H9 (cell line): ENCODE results near the gene CCDC190. TPM values are rescaled to one million over a fixed set of nuclear protein-coding genes. Genes with fewer than 3 reads are reported as not detected.
A peak's percentile ranks its signal among the peaks of the same experiment; 100 is the strongest.

Experiments
- DNase-seq: peaks from one replicate; pipeline ENCODE4 v3.0.0-alpha.2; 2017
- H2AFZ ChIP-seq: one replicate; pipeline ENCODE4 v1.6.1; 2013; ENCODE audit warnings: mild to moderate bottlenecking, low read length, control low read depth, moderate library complexity
- H2AK5ac ChIP-seq: 2 replicates; pipeline ENCODE4 v1.6.1; 2013; ENCODE audit warnings: low read length, control low read depth, mixed read lengths; ENCODE audit not compliant: insufficient read length
- H2BK120ac ChIP-seq: one replicate; pipeline ENCODE4 v1.6.1; 2013; ENCODE audit warnings: low read depth, mild to moderate bottlenecking, low read length, control low read depth, inconsistent platforms; ENCODE audit not compliant: poor library complexity, severe bottlenecking
- H2BK12ac ChIP-seq: 2 replicates; pipeline ENCODE4 v1.6.1; 2013; ENCODE audit warnings: low read length, control low read depth, mixed read lengths, low read depth; ENCODE audit not compliant: insufficient read length
- H2BK15ac ChIP-seq: 2 replicates; pipeline ENCODE4 v1.6.1; 2013; ENCODE audit warnings: low read depth, low read length, control low read depth
- H2BK20ac ChIP-seq: one replicate; pipeline ENCODE4 v1.6.1; 2013; ENCODE audit warnings: low read depth, mild to moderate bottlenecking, low read length, control low read depth, inconsistent platforms; ENCODE audit not compliant: poor library complexity, severe bottlenecking
- H2BK5ac ChIP-seq: 2 replicates; pipeline ENCODE4 v1.6.1; 2013; ENCODE audit warnings: low read length, control low read depth, mixed read lengths; ENCODE audit not compliant: insufficient read length
- H3K14ac ChIP-seq: 2 replicates; pipeline ENCODE4 v1.6.1; 2013; ENCODE audit warnings: low read length, control low read depth; ENCODE audit not compliant: insufficient read depth
- H3K18ac ChIP-seq: 2 replicates; pipeline ENCODE4 v1.6.1; 2013; ENCODE audit warnings: low read depth, mild to moderate bottlenecking, mixed read lengths, low read length, control low read depth; ENCODE audit not compliant: insufficient read length
- H3K23ac ChIP-seq: 2 replicates; pipeline ENCODE4 v1.6.1; 2013; ENCODE audit warnings: low read length, control low read depth, mixed read lengths, low read depth; ENCODE audit not compliant: insufficient read length
- H3K23me2 ChIP-seq: 2 replicates; pipeline ENCODE4 v1.6.1; 2013; ENCODE audit warnings: low read depth, mild to moderate bottlenecking, mixed read lengths, low read length, control low read depth; ENCODE audit not compliant: insufficient read length, poor library complexity, severe bottlenecking
- H3K27ac ChIP-seq: 2 replicates; pipeline ENCODE4 v1.5.1; 2013; ENCODE audit warnings: low read length, control low read depth, mixed read lengths, low read depth; ENCODE audit not compliant: insufficient read length
- H3K27me3 ChIP-seq: 2 replicates; pipeline ENCODE4 v1.6.1; 2013; ENCODE audit warnings: low read length, control low read depth, inconsistent platforms; ENCODE audit not compliant: insufficient read depth
- H3K4ac ChIP-seq: 2 replicates; pipeline ENCODE4 v1.6.1; 2013; ENCODE audit warnings: low read depth, mild to moderate bottlenecking, control low read depth, inconsistent platforms, low read length, moderate library complexity
- H3K4me1 ChIP-seq: 2 replicates; pipeline ENCODE4 v1.6.1; 2013; ENCODE audit warnings: low read length, control low read depth, inconsistent platforms; ENCODE audit not compliant: insufficient read depth
- H3K4me2 ChIP-seq: 2 replicates; pipeline ENCODE4 v1.6.1; 2013; ENCODE audit warnings: low read length, control low read depth, mixed read lengths; ENCODE audit not compliant: insufficient read length, insufficient read depth
- H3K56ac ChIP-seq: 2 replicates; pipeline ENCODE4 v1.6.1; 2013; ENCODE audit warnings: low read depth, mild to moderate bottlenecking, mixed read lengths, low read length, control low read depth; ENCODE audit not compliant: insufficient read length
- H3K79me1 ChIP-seq: 2 replicates; pipeline ENCODE4 v1.6.1; 2013; ENCODE audit warnings: low read depth, mild to moderate bottlenecking, moderate library complexity, low read length, control low read depth, inconsistent platforms; ENCODE audit not compliant: insufficient read depth, poor library complexity, severe bottlenecking
- H3K79me2 ChIP-seq: 2 replicates; pipeline ENCODE4 v1.6.1; 2013; ENCODE audit warnings: low read length, control low read depth, inconsistent platforms; ENCODE audit not compliant: insufficient read depth
- H3K9ac ChIP-seq: 2 replicates; pipeline ENCODE4 v1.6.1; 2013; ENCODE audit warnings: low read length, control low read depth, mixed read lengths; ENCODE audit not compliant: insufficient read length; ENCODE audit errors: extremely low read depth
- H3K9me3 ChIP-seq: one replicate; pipeline ENCODE4 v1.6.1; 2013; ENCODE audit warnings: low read depth, low read length, inconsistent platforms; ENCODE audit not compliant: control insufficient read depth
- H3T11ph ChIP-seq: one replicate; pipeline ENCODE4 v1.6.1; 2013; ENCODE audit warnings: mild to moderate bottlenecking, low read length, control low read depth, inconsistent platforms
- H4K20me1 ChIP-seq: one replicate; pipeline ENCODE4 v1.6.1; 2013; ENCODE audit not compliant: control insufficient read depth, insufficient read length, insufficient read depth
- H4K5ac ChIP-seq: 2 replicates; pipeline ENCODE4 v1.6.1; 2013; ENCODE audit warnings: low read depth, mild to moderate bottlenecking, mixed read lengths, low read length, control low read depth; ENCODE audit not compliant: insufficient read length
- H4K8ac ChIP-seq: replicated peaks from 2 replicates; pipeline ENCODE4 v1.6.1; 2013; ENCODE audit warnings: low read length, control low read depth, mixed read lengths, low read depth; ENCODE audit not compliant: insufficient read length
- H4K91ac ChIP-seq: 2 replicates; pipeline ENCODE4 v1.6.1; 2013; ENCODE audit warnings: low read depth, mild to moderate bottlenecking, moderate library complexity, mixed read lengths, low read length, control low read depth; ENCODE audit not compliant: insufficient read length
- H3K27ac Mint-ChIP-seq, 3 experiments: 2 replicates in 2 of 3; 3 replicates in 1 of 3; pipeline ENCODE4 v1.8.0; 2020 to 2021; ENCODE audit warnings: mixed read lengths in 3 of 3, mild to moderate bottlenecking in 1 of 3, moderate library complexity in 1 of 3
- H3K27me3 Mint-ChIP-seq: 2 replicates; pipeline ENCODE4 v1.8.0; 2021; ENCODE audit warnings: low read depth, mild to moderate bottlenecking, moderate library complexity, mixed read lengths
- H3K36me3 Mint-ChIP-seq, 3 experiments: 2 replicates in 2 of 3; 3 replicates in 1 of 3; pipeline ENCODE4 v1.8.0; 2020 to 2021; ENCODE audit warnings: low read depth in 3 of 3, mixed read lengths in 3 of 3; ENCODE audit not compliant: insufficient read depth in 1 of 3
- H3K4me1 Mint-ChIP-seq, 2 experiments: 2 replicates each; pipeline ENCODE4 v1.8.0; 2020; ENCODE audit warnings: mixed read lengths in 2 of 2
- H3K4me3 Mint-ChIP-seq, 2 experiments: 2 replicates in 1 of 2; 3 replicates in 1 of 2; pipeline ENCODE4 v1.8.0; 2020 to 2021; ENCODE audit warnings: mild to moderate bottlenecking in 2 of 2, mixed read lengths in 2 of 2, moderate library complexity in 1 of 2
- H3K9me3 Mint-ChIP-seq, 2 experiments: 2 replicates in 1 of 2; 3 replicates in 1 of 2; pipeline ENCODE4 v1.8.0; 2020; ENCODE audit warnings: mild to moderate bottlenecking in 2 of 2, mixed read lengths in 2 of 2, moderate library complexity in 1 of 2
- CTCF ChIP-seq: fragments of 200-600 bp; sonication (generic); conservative IDR thresholded peaks from 3 replicates; pipeline ENCODE4 v1.8.0; 2021; ENCODE audit warnings: antibody characterized with exemption, mild to moderate bottlenecking
- WGBS: extraction: QIAGEN DNeasy Blood & Tissue Kit; methylation state at CpG from one replicate; pipeline ENCODE4 v1.1.7; 2013; ENCODE audit warnings: missing lambda C conversion rate, low lambda C conversion rate, mixed read lengths; ENCODE audit not compliant: insufficient read length; ENCODE audit errors: extremely low coverage; 5-methylcytosine and 5-hydroxymethylcytosine counted together
- total RNA-seq: library from RNA; stranded (reverse); gene quantifications from 2 replicates; pipeline ENCODE4 v1.2.1, GENCODE V29; 2021

CCDC190 gene
- total RNA-seq, 1 experiment from 2014 or later, result not detected

DNA sequence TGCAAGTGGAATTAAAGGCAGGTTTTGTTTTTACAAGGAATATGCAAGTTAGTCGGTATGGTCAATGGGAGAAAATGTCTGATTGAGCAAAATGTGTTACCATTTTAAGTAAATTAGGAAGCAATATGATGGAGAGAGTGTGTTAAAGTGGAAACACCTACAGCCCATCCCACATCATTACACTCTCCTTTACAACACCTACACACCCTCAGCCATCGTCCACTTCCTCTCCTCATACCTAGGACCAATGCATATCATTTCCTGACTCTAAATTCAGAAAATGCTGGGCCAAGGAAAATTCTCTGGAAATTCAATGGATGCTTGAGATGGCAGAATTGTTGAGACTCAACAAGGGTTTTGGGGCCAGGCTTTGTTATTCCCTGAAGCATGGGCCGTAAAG is 16.4 kb upstream of the CCDC190 start:
- Histone ChIP-seq H3K4me1 (0 out of 2 replicates have a peak, but pooled peaks cover 2% of the 10 kb centered on the region), H3K56ac (no peak overlapping the region), H4K91ac (no peak overlapping the region), H2BK5ac (no peak overlapping the region), H3T11ph (no peak overlapping the region), H3K27ac (no peak overlapping the region), H3K23me2 (no peaks in the 10 kb centered on the region), H4K20me1 (no peaks in the 10 kb centered on the region), H3K4me2 (no peak overlapping the region), H3K18ac (no peak overlapping the region), H3K14ac (no peak overlapping the region), H3K23ac (no peak overlapping the region), H3K27me3 (no peaks in the 10 kb centered on the region), H3K9me3 (no peaks in the 10 kb centered on the region), H2AK5ac (no peak overlapping the region), H3K4ac (no peak overlapping the region), H4K5ac (no peak overlapping the region), H2BK12ac (no peak overlapping the region), H4K8ac (no peak overlapping the region), H3K79me2 (no peaks in the 10 kb centered on the region), H2AFZ (no peak overlapping the region), H3K9ac (no peak overlapping the region), H3K79me1 (no peaks in the 10 kb centered on the region), H2BK15ac (no peak overlapping the region), H2BK120ac (no peak overlapping the region), H2BK20ac (no peak overlapping the region)
- Mint-ChIP-seq H3K27me3 (no peaks in the 10 kb centered on the region), H3K4me1 (peaks cover 7% of the 10 kb centered on the region in 2 experiments), H3K4me3 (no peak overlapping the region; a peak in 1 of 5 replicates), H3K9me3 (peaks cover 6% of the 10 kb centered on the region in 2 experiments; a peak in 3 of 5 replicates), H3K27ac (0 out of 7 replicates have a peak overlapping the region, but pooled peaks of 1 of the 3 experiments have one; percentile 60), H3K36me3 (peaks cover 0 to 2% (median 0%) of the 10 kb centered on the region in 3 experiments; a peak in 2 of 7 replicates)
- WGBS, result no CpG with 5 or more reads among the region's 3 CpGs
- no peak for DNase-seq
- TF ChIP-seq CTCF, result no peak
